Measurements from ENCODE around the gene THUMPD3.

GRCh38 chr3:9332250-9333030, 30.4 kb upstream of the THUMPD3 start:
- TF ChIP-seq GABPA (IDR thresholded peaks at IDR 0.05 in 1 of 2, conservative IDR thresholded peaks at IDR 0.05 in 1 of 2) (no peak), MAX (IDR thresholded peaks at IDR 0.05) (no peak), SP1 (IDR thresholded peaks at IDR 0.05) (no peak), TAF1 (conservative IDR thresholded peaks at IDR 0.05) (no peak), HNF4G (IDR thresholded peaks at IDR 0.05) (no peak), NR2F2 (IDR thresholded peaks at IDR 0.05) (no peak), RAD21 (IDR thresholded peaks at IDR 0.05) (no peak), EGR1 (IDR thresholded peaks at IDR 0.05; ENCODE audit: low read depth in 2 of 2) (no peak), YY1 (IDR thresholded peaks at IDR 0.05) (no peak), RXRA (IDR thresholded peaks at IDR 0.05) (peak in 1 of 2 donors; percentile 84), FOXA1 (IDR thresholded peaks at IDR 0.05) (no peak)
- TF ChIP-seq, protein P1, sequence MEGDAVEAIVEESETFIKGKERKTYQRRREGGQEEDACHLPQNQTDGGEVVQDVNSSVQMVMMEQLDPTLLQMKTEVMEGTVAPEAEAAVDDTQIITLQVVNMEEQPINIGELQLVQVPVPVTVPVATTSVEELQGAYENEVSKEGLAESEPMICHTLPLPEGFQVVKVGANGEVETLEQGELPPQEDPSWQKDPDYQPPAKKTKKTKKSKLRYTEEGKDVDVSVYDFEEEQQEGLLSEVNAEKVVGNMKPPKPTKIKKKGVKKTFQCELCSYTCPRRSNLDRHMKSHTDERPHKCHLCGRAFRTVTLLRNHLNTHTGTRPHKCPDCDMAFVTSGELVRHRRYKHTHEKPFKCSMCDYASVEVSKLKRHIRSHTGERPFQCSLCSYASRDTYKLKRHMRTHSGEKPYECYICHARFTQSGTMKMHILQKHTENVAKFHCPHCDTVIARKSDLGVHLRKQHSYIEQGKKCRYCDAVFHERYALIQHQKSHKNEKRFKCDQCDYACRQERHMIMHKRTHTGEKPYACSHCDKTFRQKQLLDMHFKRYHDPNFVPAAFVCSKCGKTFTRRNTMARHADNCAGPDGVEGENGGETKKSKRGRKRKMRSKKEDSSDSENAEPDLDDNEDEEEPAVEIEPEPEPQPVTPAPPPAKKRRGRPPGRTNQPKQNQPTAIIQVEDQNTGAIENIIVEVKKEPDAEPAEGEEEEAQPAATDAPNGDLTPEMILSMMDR (IDR thresholded peaks at IDR 0.05; ENCODE audit: low read depth, low read length, missing input control): no peak
- TF ChIP-seq, protein P2, sequence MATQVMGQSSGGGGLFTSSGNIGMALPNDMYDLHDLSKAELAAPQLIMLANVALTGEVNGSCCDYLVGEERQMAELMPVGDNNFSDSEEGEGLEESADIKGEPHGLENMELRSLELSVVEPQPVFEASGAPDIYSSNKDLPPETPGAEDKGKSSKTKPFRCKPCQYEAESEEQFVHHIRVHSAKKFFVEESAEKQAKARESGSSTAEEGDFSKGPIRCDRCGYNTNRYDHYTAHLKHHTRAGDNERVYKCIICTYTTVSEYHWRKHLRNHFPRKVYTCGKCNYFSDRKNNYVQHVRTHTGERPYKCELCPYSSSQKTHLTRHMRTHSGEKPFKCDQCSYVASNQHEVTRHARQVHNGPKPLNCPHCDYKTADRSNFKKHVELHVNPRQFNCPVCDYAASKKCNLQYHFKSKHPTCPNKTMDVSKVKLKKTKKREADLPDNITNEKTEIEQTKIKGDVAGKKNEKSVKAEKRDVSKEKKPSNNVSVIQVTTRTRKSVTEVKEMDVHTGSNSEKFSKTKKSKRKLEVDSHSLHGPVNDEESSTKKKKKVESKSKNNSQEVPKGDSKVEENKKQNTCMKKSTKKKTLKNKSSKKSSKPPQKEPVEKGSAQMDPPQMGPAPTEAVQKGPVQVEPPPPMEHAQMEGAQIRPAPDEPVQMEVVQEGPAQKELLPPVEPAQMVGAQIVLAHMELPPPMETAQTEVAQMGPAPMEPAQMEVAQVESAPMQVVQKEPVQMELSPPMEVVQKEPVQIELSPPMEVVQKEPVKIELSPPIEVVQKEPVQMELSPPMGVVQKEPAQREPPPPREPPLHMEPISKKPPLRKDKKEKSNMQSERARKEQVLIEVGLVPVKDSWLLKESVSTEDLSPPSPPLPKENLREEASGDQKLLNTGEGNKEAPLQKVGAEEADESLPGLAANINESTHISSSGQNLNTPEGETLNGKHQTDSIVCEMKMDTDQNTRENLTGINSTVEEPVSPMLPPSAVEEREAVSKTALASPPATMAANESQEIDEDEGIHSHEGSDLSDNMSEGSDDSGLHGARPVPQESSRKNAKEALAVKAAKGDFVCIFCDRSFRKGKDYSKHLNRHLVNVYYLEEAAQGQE (IDR thresholded peaks at IDR 0.05): no peak
- TF ChIP-seq, protein P3, sequence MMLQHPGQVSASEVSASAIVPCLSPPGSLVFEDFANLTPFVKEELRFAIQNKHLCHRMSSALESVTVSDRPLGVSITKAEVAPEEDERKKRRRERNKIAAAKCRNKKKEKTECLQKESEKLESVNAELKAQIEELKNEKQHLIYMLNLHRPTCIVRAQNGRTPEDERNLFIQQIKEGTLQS (IDR thresholded peaks at IDR 0.05): no peak
